Progenitor cell of endocrine pancreas (in vitro differentiated cells): ENCODE measurements around the gene WDR59. TPM values are rescaled to one million over a fixed set of nuclear protein-coding genes. Genes with fewer than 3 reads are reported as not detected.

Source experiments
- DNase-seq: peaks from one replicate; pipeline ENCODE4 v3.0.0; 2021; ENCODE audit warnings: low spot score; ENCODE audit not compliant: unreplicated experiment
- H3K27ac Mint-ChIP-seq: 2 replicates; pipeline ENCODE4 v1.8.0; 2021; ENCODE audit warnings: mild to moderate bottlenecking, moderate library complexity, mixed read lengths
- H3K27me3 Mint-ChIP-seq: 2 replicates; pipeline ENCODE4 v1.8.0; 2021; ENCODE audit warnings: mixed read lengths
- H3K36me3 Mint-ChIP-seq: 2 replicates; pipeline ENCODE4 v1.8.0; 2022; ENCODE audit warnings: mixed read lengths; ENCODE audit not compliant: insufficient read depth
- H3K4me1 Mint-ChIP-seq: 2 replicates; pipeline ENCODE4 v1.8.0; 2021; ENCODE audit warnings: low read depth, mixed read lengths
- H3K4me3 Mint-ChIP-seq: 2 replicates; pipeline ENCODE4 v1.8.0; 2021; ENCODE audit warnings: low read depth, mild to moderate bottlenecking, moderate library complexity, mixed read lengths
- H3K9me3 Mint-ChIP-seq: 2 replicates; pipeline ENCODE4 v1.8.0; 2021; ENCODE audit warnings: low read depth, mixed read lengths
- total RNA-seq: library from RNA; stranded (reverse); gene quantifications from 2 replicates; pipeline ENCODE4 v1.2.1, GENCODE V29; 2021
- TF ChIP-seq, protein P1 (sequence below): fragments of 200-600 bp; sonication (generic); IDR thresholded peaks from one replicate; pipeline ENCODE4 v1.5.0; 2021; ENCODE audit warnings: antibody characterized with exemption, mild to moderate bottlenecking; ENCODE audit not compliant: unreplicated experiment

The WDR59 gene
- total RNA-seq, 1 donor from 2014 or later, result 154 TPM

DNA sequence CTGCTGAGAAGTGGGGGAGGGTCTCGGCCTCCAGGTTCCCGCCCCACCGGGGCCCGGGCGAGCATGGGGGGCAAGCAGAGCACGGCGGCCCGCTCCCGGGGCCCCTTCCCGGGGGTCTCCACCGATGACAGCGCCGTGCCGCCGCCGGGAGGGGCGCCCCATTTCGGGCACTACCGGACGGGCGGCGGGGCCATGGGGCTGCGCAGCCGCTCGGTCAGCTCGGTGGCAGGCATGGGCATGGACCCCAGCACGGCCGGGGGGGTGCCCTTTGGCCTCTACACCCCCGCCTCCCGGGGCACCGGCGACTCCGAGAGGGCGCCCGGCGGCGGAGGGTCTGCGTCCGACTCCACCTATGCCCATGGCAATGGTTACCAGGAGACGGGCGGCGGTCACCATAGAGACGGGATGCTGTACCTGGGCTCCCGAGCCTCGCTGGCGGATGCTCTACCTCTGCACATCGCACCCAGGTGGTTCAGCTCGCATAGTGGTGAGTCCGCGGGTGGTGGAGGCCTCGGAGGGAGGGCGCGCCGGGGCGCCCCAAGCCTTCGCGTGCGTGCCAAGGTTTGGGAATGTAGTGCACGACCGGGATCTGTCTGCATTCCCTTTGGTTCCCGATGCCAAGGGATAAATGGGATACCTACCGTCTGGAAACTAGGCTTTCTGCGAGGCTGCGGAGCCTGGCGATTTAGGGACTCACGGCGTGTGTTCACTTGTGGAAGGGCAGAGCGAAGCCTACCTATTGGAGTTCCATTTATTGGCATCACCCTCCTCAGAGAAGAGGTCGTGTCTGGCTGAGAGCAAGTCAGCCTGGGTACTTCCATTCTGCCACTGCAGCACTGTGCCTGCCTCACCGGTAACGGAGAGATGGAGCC lies 14.9 kb upstream of the WDR59 start:
- TF ChIP-seq, protein P1, sequence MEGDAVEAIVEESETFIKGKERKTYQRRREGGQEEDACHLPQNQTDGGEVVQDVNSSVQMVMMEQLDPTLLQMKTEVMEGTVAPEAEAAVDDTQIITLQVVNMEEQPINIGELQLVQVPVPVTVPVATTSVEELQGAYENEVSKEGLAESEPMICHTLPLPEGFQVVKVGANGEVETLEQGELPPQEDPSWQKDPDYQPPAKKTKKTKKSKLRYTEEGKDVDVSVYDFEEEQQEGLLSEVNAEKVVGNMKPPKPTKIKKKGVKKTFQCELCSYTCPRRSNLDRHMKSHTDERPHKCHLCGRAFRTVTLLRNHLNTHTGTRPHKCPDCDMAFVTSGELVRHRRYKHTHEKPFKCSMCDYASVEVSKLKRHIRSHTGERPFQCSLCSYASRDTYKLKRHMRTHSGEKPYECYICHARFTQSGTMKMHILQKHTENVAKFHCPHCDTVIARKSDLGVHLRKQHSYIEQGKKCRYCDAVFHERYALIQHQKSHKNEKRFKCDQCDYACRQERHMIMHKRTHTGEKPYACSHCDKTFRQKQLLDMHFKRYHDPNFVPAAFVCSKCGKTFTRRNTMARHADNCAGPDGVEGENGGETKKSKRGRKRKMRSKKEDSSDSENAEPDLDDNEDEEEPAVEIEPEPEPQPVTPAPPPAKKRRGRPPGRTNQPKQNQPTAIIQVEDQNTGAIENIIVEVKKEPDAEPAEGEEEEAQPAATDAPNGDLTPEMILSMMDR, result peak; percentile 33
- Mint-ChIP-seq H3K9me3 (no peaks in the 10 kb centered on the region), H3K36me3 (peaks cover 7% of the 10 kb centered on the region), H3K27ac (peak overlapping the region; percentile 85), H3K4me3 (peak overlapping the region; percentile 80), H3K4me1 (peaks cover 36% of the 10 kb centered on the region), H3K27me3 (no peaks in the 10 kb centered on the region)
- DNase-seq, result peak; percentile 28

DNA sequence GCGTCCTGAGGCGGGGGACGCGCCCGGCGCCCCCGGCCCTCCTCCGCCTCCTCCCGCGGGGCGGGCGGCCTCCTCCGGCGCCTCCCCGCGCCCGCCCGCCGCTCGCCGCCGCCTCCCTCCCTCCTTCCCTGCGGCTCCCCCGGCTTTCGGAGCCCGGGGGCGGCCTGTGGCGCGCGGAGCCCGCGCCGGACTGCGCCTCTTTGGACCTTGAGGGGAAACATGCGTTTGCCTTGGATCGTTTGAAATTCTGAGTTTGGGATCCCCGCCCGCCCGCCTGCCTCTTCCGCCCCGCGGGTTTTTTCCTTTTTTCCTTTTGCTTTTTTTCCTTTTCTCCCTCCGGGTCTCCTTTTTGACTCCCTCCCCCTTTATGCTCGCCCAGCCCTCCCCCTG lies 14.3 kb upstream of the WDR59 start:
- Mint-ChIP-seq H3K27ac (peak overlapping the region; percentile 85), H3K9me3 (no peaks in the 10 kb centered on the region), H3K4me3 (peak overlapping the region; percentile 80), H3K4me1 (peaks cover 36% of the 10 kb centered on the region), H3K27me3 (no peaks in the 10 kb centered on the region), H3K36me3 (peaks cover 7% of the 10 kb centered on the region)
- peak; percentile 20 for DNase-seq
- TF ChIP-seq, protein P1, result no peak

DNA sequence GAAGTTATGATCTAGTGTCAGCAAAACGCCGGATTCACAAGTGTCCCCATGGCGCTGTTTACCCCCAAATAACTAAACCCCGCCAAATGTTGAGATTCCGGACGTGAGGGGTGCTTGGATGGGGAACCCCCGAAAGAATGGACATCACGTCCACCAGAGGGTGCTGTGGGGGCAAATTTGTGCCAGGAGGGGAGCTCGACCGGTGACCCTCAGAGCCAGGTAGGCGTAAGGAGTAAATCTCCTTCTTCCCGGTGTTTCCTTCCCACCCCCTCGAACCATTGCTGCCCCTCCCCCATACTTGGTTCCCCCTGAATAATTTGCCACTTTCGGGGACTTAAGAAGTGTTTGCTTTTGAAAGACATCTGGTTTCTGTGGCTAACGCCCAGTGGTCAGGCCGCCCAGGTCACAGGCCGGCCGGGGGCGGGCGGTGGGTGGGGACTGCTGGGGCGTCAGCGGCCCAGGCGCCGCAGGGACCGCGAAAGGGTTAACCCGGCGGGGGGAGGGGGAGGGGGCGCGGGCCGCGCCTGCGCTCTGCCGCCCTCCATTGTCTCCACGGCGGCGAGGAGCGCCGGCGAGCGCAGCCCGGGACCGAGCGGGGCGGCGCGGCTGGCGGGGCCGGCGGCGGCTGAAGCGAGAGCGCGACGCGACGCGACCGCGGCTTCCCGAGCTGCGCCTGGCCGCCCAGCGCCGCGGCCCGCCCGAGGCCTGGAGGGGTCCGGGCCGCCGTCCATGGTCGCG lies 13.7 kb upstream of the WDR59 start, which contains the start of gene ZNRF1:
Gene ZNRF1 (plus strand): TSS at position 544 of the 738 bp plus-strand sequence. CDS start 648 bp downstream, outside the sequence.
- TF ChIP-seq, protein P1, result peak; percentile 76
- no peaks in the 10 kb centered on the region for H3K9me3 Mint-ChIP-seq
- no peaks in the 10 kb centered on the region for H3K27me3 Mint-ChIP-seq
- H3K27ac Mint-ChIP-seq, result peak within 1 kb of the TSS; percentile 94
- peak; percentile 88 for DNase-seq
- H3K36me3 Mint-ChIP-seq, result peaks cover 7% of the 10 kb centered on the region
- peaks cover 38% of the 10 kb centered on the region for H3K4me1 Mint-ChIP-seq
- peak within 1 kb of the TSS; percentile 80 for H3K4me3 Mint-ChIP-seq

DNA sequence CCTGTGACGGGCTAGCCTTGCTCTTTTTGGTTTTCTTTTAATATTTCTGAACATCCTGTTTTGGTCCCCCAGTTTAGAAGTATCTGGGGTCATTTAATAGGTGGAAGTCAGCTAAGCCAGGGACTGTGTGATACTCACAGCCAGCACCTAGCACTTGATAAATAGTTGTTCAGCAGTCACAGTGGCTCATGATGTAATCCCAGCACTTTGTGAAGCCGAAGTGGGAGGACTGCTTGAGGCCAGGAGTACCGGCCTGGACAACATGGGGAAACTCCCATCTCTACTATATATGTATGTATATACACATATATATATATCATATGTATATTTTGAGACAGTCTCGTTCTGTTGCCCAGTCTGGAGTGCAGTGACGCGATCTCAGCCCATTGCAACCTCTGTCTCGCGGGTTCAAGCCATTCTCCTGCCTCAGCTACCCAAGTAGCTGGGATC lies 12.1 kb upstream of the WDR59 start:
- no peak for DNase-seq
- H3K9me3 Mint-ChIP-seq, result no peaks in the 10 kb centered on the region
- H3K4me1 Mint-ChIP-seq, result peaks cover 36% of the 10 kb centered on the region
- no peaks in the 10 kb centered on the region for H3K27me3 Mint-ChIP-seq
- no peaks in the 10 kb centered on the region for H3K36me3 Mint-ChIP-seq
- TF ChIP-seq, protein P1, result no peak
- H3K27ac Mint-ChIP-seq, result peak overlapping the region; percentile 90
- H3K4me3 Mint-ChIP-seq, result no peak overlapping the region

DNA sequence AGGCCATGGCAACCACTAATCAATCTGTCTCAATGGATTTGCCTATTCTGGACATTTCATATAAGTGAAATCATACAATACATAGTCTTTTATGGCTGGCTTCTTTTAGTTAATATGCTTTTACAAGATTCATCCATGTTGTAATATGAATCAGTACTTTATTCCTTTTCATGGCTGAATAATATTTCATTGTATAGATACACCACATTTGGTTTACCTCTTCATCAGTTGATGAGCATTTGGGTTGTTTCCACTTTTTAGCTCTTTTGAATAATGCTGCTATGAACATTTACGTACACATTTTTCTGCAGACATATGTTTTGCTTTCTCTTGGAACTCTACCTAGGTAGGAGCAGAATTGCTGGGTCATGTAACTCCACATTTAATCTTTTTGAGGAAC lies 11.1 kb upstream of the WDR59 start:
- no peaks in the 10 kb centered on the region for H3K9me3 Mint-ChIP-seq
- TF ChIP-seq, protein P1, result no peak
- H3K4me1 Mint-ChIP-seq, result peaks cover 40% of the 10 kb centered on the region
- no peak for DNase-seq
- no peaks in the 10 kb centered on the region for H3K36me3 Mint-ChIP-seq
- no peaks in the 10 kb centered on the region for H3K27me3 Mint-ChIP-seq
- no peak overlapping the region for H3K4me3 Mint-ChIP-seq
- no peak overlapping the region for H3K27ac Mint-ChIP-seq
